Suprapubic skin (tissue), 4 donors: ENCODE measurements around the gene AFAP1L2.

Source experiments
- CTCF ChIP-seq, 2 donors: fragments of 200-600 bp in 1 of 2; fragments of 450-650 bp in 1 of 2; sonication (generic) in 1 of 2; IDR thresholded peaks; one replicate each; pipeline ENCODE4 v1.5.1; 2016 to 2019; ENCODE audit warnings: antibody characterized with exemption in 2 of 2, mild to moderate bottlenecking in 1 of 2, moderate library complexity in 1 of 2
- EP300 ChIP-seq: sonication (generic); formaldehyde crosslinking; IDR thresholded peaks from one replicate; pipeline ENCODE4 v1.6.1; 2017; ENCODE audit warnings: antibody characterized with exemption
- POLR2A ChIP-seq, 2 donors: fragments of 450-650 bp; IDR thresholded peaks; one replicate each; pipeline ENCODE4 v1.6.1; 2017; ENCODE audit warnings: antibody characterized with exemption in 2 of 2, mild to moderate bottlenecking in 2 of 2, moderate library complexity in 2 of 2
- POLR2AphosphoS5 ChIP-seq, 3 donors: sonication (generic); formaldehyde crosslinking; IDR thresholded peaks; one replicate each; pipeline ENCODE4 v1.6.1; 2017; ENCODE audit warnings: antibody characterized with exemption in 3 of 3

GRCh38 chr10:114310346-114310745, 94.0 kb downstream of the AFAP1L2 start:
- TF ChIP-seq POLR2A (IDR thresholded peaks at IDR 0.05) (no peak), CTCF (IDR thresholded peaks at IDR 0.05) (no peak), POLR2AphosphoS5 (IDR thresholded peaks at IDR 0.05) (no peak), EP300 (no peak)
